ENCODE measurements around the gene FANCC. TPM values are rescaled to one million over a fixed set of nuclear protein-coding genes. Genes with fewer than 3 reads are reported as not detected.

FANCC gene
- total RNA-seq, 1 experiment from 2014 or later, result 19.4 TPM

DNA sequence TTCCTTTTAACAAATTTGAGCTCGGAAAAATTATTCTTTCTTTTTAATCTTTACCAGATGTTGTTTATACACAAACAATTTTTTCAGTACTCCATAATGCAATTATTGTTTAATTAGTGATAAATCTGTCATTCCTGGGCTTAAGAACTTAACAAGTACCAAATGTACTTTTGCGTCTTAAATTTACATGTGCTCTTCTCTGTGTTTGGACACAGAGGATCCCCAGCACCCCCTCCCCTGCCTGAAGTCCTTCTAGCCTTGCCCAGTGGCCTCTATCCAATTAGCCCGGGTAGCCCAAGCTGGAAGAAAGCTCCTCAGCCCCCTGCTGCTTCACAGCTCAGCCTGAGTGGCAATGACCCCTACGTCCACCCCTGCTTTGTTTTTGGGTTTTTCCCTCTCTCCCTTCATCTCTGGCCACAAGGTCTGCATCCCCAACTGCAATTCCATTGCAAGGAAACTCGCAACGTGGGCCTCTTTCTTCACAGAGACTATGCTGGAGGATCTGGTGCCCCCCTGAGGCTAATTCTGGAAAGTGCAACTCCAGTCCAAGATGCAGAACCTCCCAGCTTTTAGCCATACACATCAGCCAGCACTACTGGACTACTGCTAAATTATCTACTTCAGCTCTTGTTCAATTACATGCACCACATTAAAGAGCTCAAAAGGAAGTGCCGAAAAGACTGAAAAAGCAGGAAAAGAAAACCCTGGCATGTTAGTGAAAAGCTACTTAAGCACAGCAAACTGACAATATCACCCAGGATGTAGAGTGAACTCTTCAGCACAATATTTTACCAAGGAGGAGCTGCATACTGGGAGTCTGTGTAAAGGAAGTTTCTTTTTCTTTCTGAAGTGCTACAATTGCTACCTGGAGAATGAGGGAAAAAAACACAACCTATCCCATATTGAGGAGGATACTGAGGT is 186.2 kb downstream of the FANCC start:
- Histone ChIP-seq H3K4me1 (ENCODE audit: control insufficient read depth in 1 of 2, insufficient read depth in 2 of 2, low read length in 2 of 2) (no peaks in the 10 kb centered on the region), H3K9me3 (ENCODE audit: control insufficient read depth in 1 of 2, insufficient read depth in 1 of 2, low read depth in 1 of 2, low read length in 2 of 2) (no peaks in the 10 kb centered on the region), H3K4me2 (ENCODE audit: low read length) (no peak overlapping the region), H4K20me1 (ENCODE audit: insufficient read depth) (no peaks in the 10 kb centered on the region), H3K9ac (ENCODE audit: low read length) (no peak overlapping the region), H3K27ac (ENCODE audit: low read depth, low read length) (no peak overlapping the region), H3K27me3 (ENCODE audit: insufficient read depth, low read length) (no peaks in the 10 kb centered on the region), H3K4me3 (replicated peaks in 1 of 2; ENCODE audit: low read depth in 1 of 2, low read length in 2 of 2) (no peak overlapping the region), H3K79me2 (ENCODE audit: insufficient read depth, low read length) (no peaks in the 10 kb centered on the region), H3K36me3 (ENCODE audit: control insufficient read depth in 1 of 2, insufficient read depth in 2 of 2, low read length in 2 of 2) (no peaks in the 10 kb centered on the region), H3K9me2 (ENCODE audit: insufficient read depth) (no peaks in the 10 kb centered on the region), H2AFZ (ENCODE audit: low read depth, low read length, poor library complexity, severe bottlenecking) (no peak overlapping the region)
- ChIA-PET POLR2A (interaction anchor here (0.8 to 1.0 kb wide), 2 partner anchors 450 to 462 kb away, joined by 3 read pairs; no protein-coding TSS in a partner anchor), RAD21 (ENCODE audit: low non-redundant PET in 1 of 2, low total read pairs in 2 of 2, uncharacterized antibody in 2 of 2, unreplicated experiment in 2 of 2) (interaction anchor here (0.6 to 2.0 kb wide), 6 partner anchors 37 to 462 kb away, joined by 3 to 9 read pairs (median 4); no protein-coding TSS in a partner anchor), CTCF (interaction anchor here (0.8 to 8.1 kb wide), 11 partner anchors 9 to 1086 kb away, joined by 3 to 158 read pairs (median 4); partner anchors contain the start of gene PCAT7)
- TF ChIP-seq CBX3 (IDR thresholded peaks at IDR 0.05; ENCODE audit: low read depth), result no peak
- TF ChIP-seq RAD21 (IDR thresholded peaks at IDR 0.05; ENCODE audit: low read depth), result peak; percentile 80
- TF ChIP-seq, protein P1, sequence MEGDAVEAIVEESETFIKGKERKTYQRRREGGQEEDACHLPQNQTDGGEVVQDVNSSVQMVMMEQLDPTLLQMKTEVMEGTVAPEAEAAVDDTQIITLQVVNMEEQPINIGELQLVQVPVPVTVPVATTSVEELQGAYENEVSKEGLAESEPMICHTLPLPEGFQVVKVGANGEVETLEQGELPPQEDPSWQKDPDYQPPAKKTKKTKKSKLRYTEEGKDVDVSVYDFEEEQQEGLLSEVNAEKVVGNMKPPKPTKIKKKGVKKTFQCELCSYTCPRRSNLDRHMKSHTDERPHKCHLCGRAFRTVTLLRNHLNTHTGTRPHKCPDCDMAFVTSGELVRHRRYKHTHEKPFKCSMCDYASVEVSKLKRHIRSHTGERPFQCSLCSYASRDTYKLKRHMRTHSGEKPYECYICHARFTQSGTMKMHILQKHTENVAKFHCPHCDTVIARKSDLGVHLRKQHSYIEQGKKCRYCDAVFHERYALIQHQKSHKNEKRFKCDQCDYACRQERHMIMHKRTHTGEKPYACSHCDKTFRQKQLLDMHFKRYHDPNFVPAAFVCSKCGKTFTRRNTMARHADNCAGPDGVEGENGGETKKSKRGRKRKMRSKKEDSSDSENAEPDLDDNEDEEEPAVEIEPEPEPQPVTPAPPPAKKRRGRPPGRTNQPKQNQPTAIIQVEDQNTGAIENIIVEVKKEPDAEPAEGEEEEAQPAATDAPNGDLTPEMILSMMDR (IDR thresholded peaks at IDR 0.05 in 2 of 3, conservative IDR thresholded peaks at IDR 0.05 in 1 of 3; ENCODE audit: borderline replicate concordance in 1 of 3, insufficient read depth in 1 of 3, low read depth in 2 of 3, low read length in 2 of 3), result peak; percentile 72 to 90 (median 88); a peak in 5 of 6 replicates
- TF ChIP-seq REST (IDR thresholded peaks at IDR 0.05; ENCODE audit: low read depth), result no peak
- DNase-seq (ENCODE audit: low read depth, low spot score), result peak; percentile 21
- intact Hi-C loops (cut with micrococcal nuclease), result loop anchor here (1.0 to 10.0 kb wide), 3 partner anchors 348 to 576 kb away; partner anchors contain the start of gene PCAT7
- ATAC-seq, result peak; percentile 74
- BruUV-seq (replicated peaks), result no TSS peak
